Mucosa of descending colon (tissue), 3 donors: ENCODE measurements around the gene ZNF217. TPM values are rescaled to one million over a fixed set of nuclear protein-coding genes. Genes with fewer than 3 reads are reported as not detected.
"Not testable (repeated sequence)": the region's sequence is repeated elsewhere in the genome, so short reads cannot be mapped to it uniquely, and the experiment has no call there.

Source experiments
- ATAC-seq: fragments of 200-7000 bp; cut with Tn5 transposase; one replicate; pipeline ENCODE4 v1.9.1; 2020; ENCODE audit warnings: mild to moderate bottlenecking, moderate library complexity
- DNase-seq, 3 donors: peaks; one replicate each; pipeline ENCODE4 v3.0.0-alpha.2; 2020
- H3K36me3 ChIP-seq: fragments of 200-600 bp; one replicate; pipeline ENCODE4 v1.8.0; 2021; ENCODE audit warnings: low read depth, mild to moderate bottlenecking
- H3K4me1 ChIP-seq: fragments of 200-600 bp; one replicate; pipeline ENCODE4 v1.8.0; 2021; ENCODE audit warnings: low read depth, mild to moderate bottlenecking
- H3K4me3 ChIP-seq: fragments of 200-600 bp; one replicate; pipeline ENCODE4 v1.8.0; 2021; ENCODE audit warnings: mild to moderate bottlenecking
- H3K9me3 ChIP-seq: fragments of 200-600 bp; one replicate; pipeline ENCODE4 v1.8.0; 2021; ENCODE audit warnings: mild to moderate bottlenecking
- CTCF ChIP-seq: fragments of 200-600 bp; IDR thresholded peaks from one replicate; pipeline ENCODE4 v1.8.0; 2022; ENCODE audit warnings: antibody characterized with exemption, mild to moderate bottlenecking
- intact Hi-C, 2 donors: fragments of 100-400 bp; cut with DNase I in 1 of 2; cut with micrococcal nuclease in 1 of 2; formaldehyde crosslinking; loops; one replicate each; pipeline versions ENCODE4 v1.11.0 to v1.11.1; 2022; cut with DNase I, micrococcal nuclease
- total RNA-seq, 3 donors: library from RNA; stranded (reverse); fragmentation: NEBNext Ultra II Directional in 2 of 3; extraction: Animal tissue kit (Norgen Biotek cat#: 25700) in 2 of 3; gene quantifications; one replicate each; pipeline versions ENCODE4 v1.2.1 to v1.2.4, GENCODE V29; 2021 to 2023
- donor health status: DM: no; HTN: no; CAD: no; lungs with moderate emphysema.
- donor health status: DM: no; HTN: no; CAD: no.
- donor health status: DM: no; HTN: yes; CAD: no.

ZNF217 gene
- total RNA-seq, 3 donors from 2014 or later: 38.9 to 79.8 (median 78.2) TPM

DNA sequence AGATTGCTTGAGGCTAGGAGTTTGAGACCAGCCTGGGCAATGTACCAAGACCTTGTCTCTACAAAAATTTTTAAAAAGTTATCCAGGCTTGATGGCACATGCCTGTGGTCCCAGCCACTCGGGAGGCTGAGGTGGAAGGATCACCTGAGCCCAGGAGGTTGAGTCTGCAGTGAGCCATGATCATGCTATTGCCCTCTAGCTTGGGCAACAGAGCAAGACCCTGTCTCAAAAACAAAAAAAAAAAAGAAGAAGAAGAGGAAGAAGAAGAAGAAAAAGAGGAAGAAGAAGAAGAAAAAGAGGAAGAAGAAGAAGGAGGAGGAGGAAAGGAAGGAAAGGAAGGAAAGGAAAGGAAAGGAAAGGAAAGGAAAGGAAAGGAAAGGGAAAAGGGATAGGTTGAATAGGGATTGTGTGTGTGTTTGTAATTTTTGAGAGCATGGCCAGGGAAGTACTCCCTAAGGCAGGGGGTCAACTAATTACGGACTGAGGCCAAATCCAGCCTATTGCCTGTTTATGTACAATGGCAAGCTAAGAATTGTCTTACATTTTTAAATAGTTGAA, 43.0 kb upstream of the ZNF217 start:
- no peaks in the 10 kb centered on the region for H3K9me3 ChIP-seq
- no peak for ATAC-seq
- no peak for TF ChIP-seq CTCF
- H3K4me3 ChIP-seq: no peak overlapping the region
- no peaks in the 10 kb centered on the region for H3K4me1 ChIP-seq
- intact Hi-C loops: no loop called here
- H3K36me3 ChIP-seq: no peaks in the 10 kb centered on the region
- no peak for DNase-seq

DNA sequence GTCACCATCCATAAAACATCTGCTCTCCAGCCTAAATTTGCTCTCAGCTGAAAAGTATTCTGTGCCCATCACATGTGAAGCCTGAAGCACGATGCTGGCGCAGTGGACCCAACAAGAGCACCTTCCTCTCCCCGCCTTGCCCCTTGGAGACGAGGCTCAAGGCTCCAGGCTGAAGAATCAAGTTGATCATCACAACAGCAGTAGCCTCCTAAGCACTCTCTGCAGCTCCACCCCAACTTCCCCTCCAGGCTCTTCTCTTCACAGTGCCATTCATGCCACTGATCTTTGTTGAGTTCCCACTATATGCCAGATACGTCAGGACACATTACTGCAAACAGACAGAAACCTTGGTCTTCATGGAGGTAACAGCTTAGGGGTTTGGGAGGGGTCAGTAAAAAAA, 41.6 kb upstream of the ZNF217 start:
- ATAC-seq (no peak), DNase-seq (no peak)
- Histone ChIP-seq H3K36me3 (no peaks in the 10 kb centered on the region), H3K9me3 (no peaks in the 10 kb centered on the region), H3K4me3 (no peak overlapping the region), H3K4me1 (no peaks in the 10 kb centered on the region)
- intact Hi-C loops: no loop called here
- TF ChIP-seq CTCF: no peak

DNA sequence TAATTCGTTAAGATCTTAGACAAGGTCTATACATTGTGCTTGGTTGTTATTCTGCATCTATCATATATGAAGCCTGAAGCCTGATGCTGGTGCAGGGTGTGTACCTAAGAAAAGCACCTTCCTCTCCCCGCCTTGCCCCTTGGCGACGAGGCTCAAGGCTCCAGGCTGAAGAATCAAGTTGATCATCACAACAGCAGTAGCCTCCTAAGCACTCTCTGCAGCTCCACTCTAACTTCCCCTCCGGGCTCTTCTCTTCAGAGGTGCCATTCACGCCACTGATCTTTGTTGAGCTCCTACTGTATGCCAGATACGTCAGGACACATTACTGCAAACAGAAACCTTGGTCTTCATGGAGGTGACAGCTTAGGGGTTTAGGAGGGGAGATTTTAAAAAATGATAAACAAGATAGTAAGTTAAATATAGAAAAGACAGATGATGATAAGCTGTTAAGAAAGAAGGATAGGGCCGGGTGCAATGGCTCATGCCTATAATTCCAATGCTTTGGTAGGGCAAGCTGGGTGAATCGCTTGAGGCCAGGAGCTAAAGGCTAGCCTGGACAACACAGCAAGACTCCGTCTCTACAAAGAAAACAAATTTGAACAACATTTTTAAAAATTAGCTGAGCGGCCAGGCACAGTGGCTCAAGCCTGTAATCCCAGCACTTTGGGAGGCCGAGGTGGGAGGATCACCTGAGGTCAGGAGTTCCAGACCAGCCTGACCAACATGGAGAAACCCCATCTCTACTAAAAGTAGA, 38.4 kb upstream of the ZNF217 start:
- no peaks in the 10 kb centered on the region for H3K9me3 ChIP-seq
- no peaks in the 10 kb centered on the region for H3K4me1 ChIP-seq
- intact Hi-C loops: no loop called here
- no peak overlapping the region for H3K4me3 ChIP-seq
- no peaks in the 10 kb centered on the region for H3K36me3 ChIP-seq
- no peak for DNase-seq
- no peak for ATAC-seq
- no peak for TF ChIP-seq CTCF

- H3K36me3 ChIP-seq: no peaks in the 10 kb centered on the region
- DNase-seq (no peak), ATAC-seq (no peak)
- H3K4me1 ChIP-seq: no peaks in the 10 kb centered on the region
- intact Hi-C loops: no loop called here
- no peaks in the 10 kb centered on the region for H3K9me3 ChIP-seq
- no peak for TF ChIP-seq CTCF
- H3K4me3 ChIP-seq: no peak overlapping the region
Measured at GRCh38 chr20:53629436-53629835, 35.8 kb upstream of the ZNF217 start.

DNA sequence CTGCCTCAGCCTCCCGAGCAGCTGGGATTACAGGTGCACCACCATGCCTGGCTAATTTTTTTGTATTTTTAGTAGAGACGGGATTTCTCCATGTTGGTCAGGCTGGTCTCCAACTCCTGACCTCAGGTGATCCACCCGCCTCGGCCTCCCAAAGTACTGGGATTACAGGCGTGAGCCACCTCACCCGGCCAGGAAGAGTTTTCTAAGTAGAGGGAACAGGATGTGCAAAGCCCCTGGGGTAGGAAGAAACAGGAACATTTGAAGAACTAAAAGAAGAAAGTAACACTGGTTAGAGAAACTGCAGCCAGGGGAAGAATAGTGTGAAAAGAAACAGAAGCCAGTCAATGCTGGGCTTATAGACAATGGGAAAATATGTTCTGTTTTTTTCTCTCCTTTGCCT, 35.1 kb upstream of the ZNF217 start:
- intact Hi-C loops, H3K4me1 ChIP-seq, H3K4me3 ChIP-seq, H3K36me3 ChIP-seq, DNase-seq, ATAC-seq, H3K9me3 ChIP-seq: not testable (repeated sequence)

DNA sequence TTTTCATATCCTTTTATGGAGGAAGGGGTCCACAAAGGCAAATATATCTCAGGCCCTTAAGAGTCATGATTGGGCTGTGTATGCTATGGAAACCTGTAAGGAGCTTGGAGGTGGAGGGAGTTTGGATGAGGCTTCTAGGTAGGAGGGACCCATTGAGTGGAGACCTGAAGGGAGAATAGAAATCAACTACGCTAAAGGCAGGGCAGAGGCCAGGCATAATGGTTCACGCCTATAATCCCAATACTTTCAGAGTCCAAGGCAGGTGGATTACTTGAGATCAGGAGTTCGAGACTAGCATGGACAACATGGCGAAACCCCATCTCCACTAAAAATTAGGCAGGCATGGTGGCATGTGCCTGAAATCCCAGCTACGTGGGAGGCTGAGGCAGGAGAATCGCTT, 34.4 kb upstream of the ZNF217 start:
- intact Hi-C loops: no loop called here
- no peaks in the 10 kb centered on the region for H3K36me3 ChIP-seq
- H3K4me1 ChIP-seq: no peaks in the 10 kb centered on the region
- TF ChIP-seq CTCF: no peak
- no peak for ATAC-seq
- DNase-seq: no peak
- H3K4me3 ChIP-seq: no peak overlapping the region
- no peaks in the 10 kb centered on the region for H3K9me3 ChIP-seq

DNA sequence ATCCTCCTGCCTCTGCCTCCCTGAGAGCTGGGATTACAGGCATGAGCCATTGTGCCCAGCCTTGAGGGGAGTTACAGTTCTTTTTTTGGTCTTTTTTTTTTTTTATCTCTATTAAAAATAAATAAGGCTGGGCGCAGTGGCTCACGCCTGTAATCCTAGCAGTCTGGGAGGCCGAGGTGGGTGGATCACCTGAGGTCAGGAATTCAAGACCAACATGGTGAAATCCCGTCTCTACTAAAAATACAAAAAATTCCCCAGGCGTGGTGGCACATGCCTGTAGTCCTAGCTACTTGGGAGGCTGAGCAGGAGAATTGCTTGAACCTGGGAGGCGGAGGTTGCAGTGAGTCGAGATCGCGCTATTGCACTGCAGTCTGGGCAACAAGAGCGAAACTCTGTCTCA, 33.4 kb upstream of the ZNF217 start:
- H3K36me3 ChIP-seq, H3K4me3 ChIP-seq, H3K4me1 ChIP-seq, ATAC-seq, H3K9me3 ChIP-seq, DNase-seq, intact Hi-C loops: not testable (repeated sequence)
